ENCODE measurements around the gene TMPRSS3. TPM values are rescaled to one million over a fixed set of nuclear protein-coding genes. Genes with fewer than 3 reads are reported as not detected.

The TMPRSS3 gene
- total and polyA plus RNA-seq, 9 of the 15 experiments (the other 6 are each of a cell fraction or from before 2014, with no cell fraction given), result 0.07 TPM; not detected in 8

DNA sequence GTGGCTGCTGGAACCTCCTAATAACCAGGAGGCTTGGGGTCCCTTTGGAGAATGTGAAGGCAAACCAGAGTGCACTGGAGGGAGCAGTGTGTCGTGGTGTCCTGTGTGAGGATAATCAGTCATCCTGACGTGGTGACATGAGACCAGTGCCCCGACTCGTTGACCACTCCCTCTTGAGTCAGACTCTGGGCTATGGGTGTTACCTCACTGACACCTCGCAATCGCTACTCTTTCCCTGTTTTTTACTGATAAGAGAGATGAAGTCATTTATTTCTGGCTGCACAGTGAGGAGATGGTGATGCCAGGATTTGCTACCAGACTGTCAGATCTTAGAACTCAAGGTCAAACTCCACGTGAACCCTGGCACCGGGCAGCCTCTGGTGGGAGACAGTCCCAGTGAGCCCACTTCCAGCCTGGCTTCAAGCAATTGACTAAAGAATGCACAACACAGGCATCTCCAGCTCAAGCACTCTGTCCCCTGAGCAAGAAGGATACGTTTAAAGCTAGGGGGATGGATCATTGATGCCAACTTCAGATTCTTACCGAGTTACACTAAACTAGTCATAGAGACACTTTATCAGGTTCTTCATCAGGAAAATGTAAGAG is 38.2 kb upstream of the TMPRSS3 start (continued):
- TF ChIP-seq CREM (IDR thresholded peaks at IDR 0.05; ENCODE audit: low read depth) (peak; percentile 90), ZNF324 (CRISPR knock-in tag; IDR thresholded peaks at IDR 0.05) (no peak), SMARCE1 (IDR thresholded peaks at IDR 0.05) (peak; percentile 94), SMARCB1 (IDR thresholded peaks at IDR 0.05; ENCODE audit: insufficient read length, low read depth) (no peak), TEAD4 (IDR thresholded peaks at IDR 0.05; ENCODE audit: low read length) (peak; percentile 78), TEAD4 (CRISPR knock-in tag; IDR thresholded peaks at IDR 0.05; ENCODE audit: borderline replicate concordance) (no peak), HDAC1 (IDR thresholded peaks at IDR 0.05) (peak in 1 of 2 experiments; percentile 30; a peak in 1 of 4 replicates), KLF16 (IDR thresholded peaks at IDR 0.05) (peak; percentile 35; the same call in 1 of the 2 replicates), VEZF1 (CRISPR knock-in tag; IDR thresholded peaks at IDR 0.05) (no peak), ZNF146 (CRISPR knock-in tag; IDR thresholded peaks at IDR 0.05; ENCODE audit: unreplicated experiment) (no peak), NCOA1 (IDR thresholded peaks at IDR 0.05; ENCODE audit: low read depth) (peak; percentile 57; the same call in 1 of the 2 replicates), ESRRA (IDR thresholded peaks at IDR 0.05; ENCODE audit: borderline replicate concordance, low read depth) (peak; percentile 86), SMAD1 (IDR thresholded peaks at IDR 0.05; ENCODE audit: low read depth, low read length, partially characterized antibody) (peak; percentile 57), NCOR1 (IDR thresholded peaks at IDR 0.05) (peak; percentile 55), MYC (IDR thresholded peaks at IDR 0.05; ENCODE audit: low read depth, low read length) (peak; percentile 64), MYC (CRISPR knock-in tag; IDR thresholded peaks at IDR 0.05; ENCODE audit: borderline replicate concordance, low read depth) (no peak), SOX6 (IDR thresholded peaks at IDR 0.05) (peak; percentile 59), MEIS2 (IDR thresholded peaks at IDR 0.05; ENCODE audit: partially characterized antibody) (peak; percentile 100), KDM1A (IDR thresholded peaks at IDR 0.05) (peak; percentile 22 to 49; a peak in 1 of 4 replicates), TCF3 (CRISPR knock-in tag; IDR thresholded peaks at IDR 0.05) (peak; percentile 87), MNT (conservative IDR thresholded peaks at IDR 0.05) (peak; percentile 53 to 82), MTA2 (IDR thresholded peaks at IDR 0.05; ENCODE audit: low read depth) (peak; percentile 62)
- TF ChIP-seq, protein P1, sequence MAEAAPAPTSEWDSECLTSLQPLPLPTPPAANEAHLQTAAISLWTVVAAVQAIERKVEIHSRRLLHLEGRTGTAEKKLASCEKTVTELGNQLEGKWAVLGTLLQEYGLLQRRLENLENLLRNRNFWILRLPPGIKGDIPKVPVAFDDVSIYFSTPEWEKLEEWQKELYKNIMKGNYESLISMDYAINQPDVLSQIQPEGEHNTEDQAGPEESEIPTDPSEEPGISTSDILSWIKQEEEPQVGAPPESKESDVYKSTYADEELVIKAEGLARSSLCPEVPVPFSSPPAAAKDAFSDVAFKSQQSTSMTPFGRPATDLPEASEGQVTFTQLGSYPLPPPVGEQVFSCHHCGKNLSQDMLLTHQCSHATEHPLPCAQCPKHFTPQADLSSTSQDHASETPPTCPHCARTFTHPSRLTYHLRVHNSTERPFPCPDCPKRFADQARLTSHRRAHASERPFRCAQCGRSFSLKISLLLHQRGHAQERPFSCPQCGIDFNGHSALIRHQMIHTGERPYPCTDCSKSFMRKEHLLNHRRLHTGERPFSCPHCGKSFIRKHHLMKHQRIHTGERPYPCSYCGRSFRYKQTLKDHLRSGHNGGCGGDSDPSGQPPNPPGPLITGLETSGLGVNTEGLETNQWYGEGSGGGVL (CRISPR knock-in tag; IDR thresholded peaks at IDR 0.05), result no peak
- TF ChIP-seq, protein P2, sequence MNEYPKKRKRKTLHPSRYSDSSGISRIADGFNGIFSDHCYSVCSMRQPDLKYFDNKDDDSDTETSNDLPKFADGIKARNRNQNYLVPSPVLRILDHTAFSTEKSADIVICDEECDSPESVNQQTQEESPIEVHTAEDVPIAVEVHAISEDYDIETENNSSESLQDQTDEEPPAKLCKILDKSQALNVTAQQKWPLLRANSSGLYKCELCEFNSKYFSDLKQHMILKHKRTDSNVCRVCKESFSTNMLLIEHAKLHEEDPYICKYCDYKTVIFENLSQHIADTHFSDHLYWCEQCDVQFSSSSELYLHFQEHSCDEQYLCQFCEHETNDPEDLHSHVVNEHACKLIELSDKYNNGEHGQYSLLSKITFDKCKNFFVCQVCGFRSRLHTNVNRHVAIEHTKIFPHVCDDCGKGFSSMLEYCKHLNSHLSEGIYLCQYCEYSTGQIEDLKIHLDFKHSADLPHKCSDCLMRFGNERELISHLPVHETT (CRISPR knock-in tag; conservative IDR thresholded peaks at IDR 0.05 in 1 of 2, IDR thresholded peaks at IDR 0.05 in 1 of 2), result peak in 1 of 2 experiments; percentile 58; a peak in 1 of 4 replicates
